Measurements from ENCODE around the gene THEMIS2.

- TF ChIP-seq CTCF (conservative IDR thresholded peaks at IDR 0.05; ENCODE audit: low read depth, low read length) (no peak), EZH2 (IDR thresholded peaks at IDR 0.05; ENCODE audit: borderline replicate concordance, low read depth, low read length, poor library complexity, severe bottlenecking) (no peak)
Observed at GRCh38 chr1:27886353-27886679, 14.0 kb downstream of the THEMIS2 start.
